Right lobe of liver (tissue), 6 donors: ENCODE results near the gene HOXA9. TPM values are rescaled to one million over a fixed set of nuclear protein-coding genes. Genes with fewer than 3 reads are reported as not detected.

ENCODE experiments used
- ATAC-seq, 4 donors: fragments of 200-7000 bp; cut with Tn5 transposase; one replicate each; pipeline ENCODE4 v1.9.1; 2020; ENCODE audit warnings: mild to moderate bottlenecking in 4 of 4, moderate library complexity in 4 of 4
- DNase-seq, 3 donors: peaks; one replicate each; pipeline ENCODE4 v3.0.0-alpha.2; 2020
- H3K27ac ChIP-seq, 3 donors: fragments of 200-600 bp; one replicate each; pipeline ENCODE4 v1.8.0; 2022
- H3K27me3 ChIP-seq, 2 donors: fragments of 200-600 bp; one replicate each; pipeline ENCODE4 v1.8.0; 2022
- H3K36me3 ChIP-seq, 4 donors: fragments of 200-600 bp; sonication (generic) in 1 of 4; one replicate each; pipeline versions ENCODE4 v1.5.1 to v1.8.0; 2017 to 2022; ENCODE audit warnings: control low read depth in 1 of 4
- H3K4me1 ChIP-seq, 4 donors: fragments of 200-600 bp; sonication (generic) in 1 of 4; one replicate each; pipeline versions ENCODE4 v1.5.1 to v1.8.0; 2017 to 2022; ENCODE audit warnings: control low read depth in 1 of 4
- H3K4me3 ChIP-seq, 3 donors: fragments of 200-600 bp; one replicate each; pipeline ENCODE4 v1.8.0; 2022
- H3K9me3 ChIP-seq, 4 donors: fragments of 200-600 bp; sonication (generic) in 1 of 4; one replicate each; pipeline versions ENCODE4 v1.5.1 to v1.8.0; 2017 to 2022; ENCODE audit warnings: control low read depth in 1 of 4
- POLR2A ChIP-seq: fragments of 450-650 bp; IDR thresholded peaks from one replicate; pipeline ENCODE4 v1.6.1; 2017; ENCODE audit warnings: antibody characterized with exemption, mild to moderate bottlenecking
- WGBS: methylation state at CpG from one replicate; pipeline ENCODE4 v1.1.6; 2018; ENCODE audit warnings: low coverage, low lambda C conversion rate; ENCODE audit not compliant: insufficient coverage; ENCODE audit errors: missing lambda C conversion rate; 5-methylcytosine and 5-hydroxymethylcytosine counted together
- intact Hi-C, 2 donors: fragments of 100-400 bp; cut with DNase I; formaldehyde crosslinking; loops; one replicate each; pipeline versions ENCODE4 v1.11.2 to v1.14.1; 2022
- total RNA-seq, 6 experiments: library from RNA; depleted of rRNA in 2 of 6; stranded (reverse); fragments of >200 nt in 2 of 6; fragmentation: NEBNext Ultra II Directional in 3 of 6; extraction: Animal tissue kit (Norgen Biotek cat#: 25700) in 3 of 6; gene quantifications; one replicate each; pipeline versions ENCODE4 v1.1.0 to v1.2.4, GENCODE V29; 2016 to 2023
- TF ChIP-seq, protein P1 (sequence below), 4 donors: fragments of 200-600 bp in 3 of 4; fragments of 450-650 bp in 1 of 4; IDR thresholded peaks; one replicate each; pipeline versions ENCODE4 v1.5.1 to v1.8.0; 2016 to 2022; ENCODE audit warnings: antibody characterized with exemption in 4 of 4, mild to moderate bottlenecking in 2 of 4
- donor health status: DM: no; HTN: yes; CAD: no.
- donor health status: DM: no; HTN: no; CAD: no.
- donor health status: DM: no; HTN: no; CAD: no.
- donor health status: DM: no; HTN: yes; CAD: no.
- donor health status: DM: no; HTN: yes; CAD: no.

Gene HOXA9
- total RNA-seq, 6 experiments from 2014 or later = 0.09 TPM; not detected in 5

DNA sequence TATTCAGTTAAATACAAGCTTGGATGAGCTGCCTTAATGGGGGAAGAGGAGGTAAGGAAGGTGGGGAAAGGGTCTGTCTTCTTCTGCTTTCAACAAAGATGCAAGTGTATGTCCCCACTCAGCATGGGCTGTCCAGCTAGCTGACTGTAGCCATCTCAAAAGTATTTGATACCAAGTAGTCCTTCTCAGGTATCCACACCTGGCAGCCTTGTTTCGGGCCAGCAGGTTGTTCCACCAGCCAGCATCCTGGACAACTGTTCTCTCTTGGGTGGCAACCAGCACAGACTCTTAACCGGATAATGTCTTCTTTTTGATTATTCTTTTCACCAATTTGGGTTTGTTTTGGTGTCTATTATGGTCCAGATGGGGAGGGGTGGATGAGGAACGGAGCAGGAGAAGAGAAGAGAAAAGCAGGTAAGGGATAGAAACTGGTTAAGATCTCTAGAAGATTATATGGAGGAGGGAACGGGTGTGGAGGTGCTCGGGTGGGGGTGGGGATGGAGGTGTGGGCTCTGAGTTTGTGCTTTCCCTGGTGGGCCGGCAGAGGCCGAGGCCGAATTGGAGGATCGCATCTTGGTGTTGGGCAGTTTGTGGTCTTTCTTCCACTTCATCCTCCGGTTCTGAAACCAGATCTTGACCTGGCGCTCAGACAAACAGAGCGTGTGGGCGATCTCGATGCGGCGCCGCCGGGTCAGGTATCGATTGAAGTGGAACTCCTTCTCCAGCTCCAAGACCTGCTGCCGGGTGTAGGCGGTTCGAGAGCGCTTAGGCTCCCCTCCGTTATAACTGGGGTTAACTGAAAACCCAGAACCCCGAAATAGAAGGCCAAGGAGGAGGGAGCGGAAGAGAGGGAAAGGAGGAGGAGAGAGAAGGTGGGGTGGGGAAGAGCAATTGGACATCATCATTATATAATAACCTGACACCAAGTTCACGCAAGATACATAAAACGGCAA, 36.3 kb downstream of the HOXA9 start:
- DNase-seq (no peak), ATAC-seq (no peak)
- H3K9me3 ChIP-seq = no peaks in the 10 kb centered on the region
- intact Hi-C loops = no loop called here
- H3K4me1 ChIP-seq = no peaks in the 10 kb centered on the region
- WGBS = 38% methylated on average over 25 of the region's 28 CpGs
- H3K36me3 ChIP-seq = no peaks in the 10 kb centered on the region
- H3K27me3 ChIP-seq = peaks cover 0 to 31% of the 10 kb centered on the region in 2 donors
- TF ChIP-seq, protein P1, sequence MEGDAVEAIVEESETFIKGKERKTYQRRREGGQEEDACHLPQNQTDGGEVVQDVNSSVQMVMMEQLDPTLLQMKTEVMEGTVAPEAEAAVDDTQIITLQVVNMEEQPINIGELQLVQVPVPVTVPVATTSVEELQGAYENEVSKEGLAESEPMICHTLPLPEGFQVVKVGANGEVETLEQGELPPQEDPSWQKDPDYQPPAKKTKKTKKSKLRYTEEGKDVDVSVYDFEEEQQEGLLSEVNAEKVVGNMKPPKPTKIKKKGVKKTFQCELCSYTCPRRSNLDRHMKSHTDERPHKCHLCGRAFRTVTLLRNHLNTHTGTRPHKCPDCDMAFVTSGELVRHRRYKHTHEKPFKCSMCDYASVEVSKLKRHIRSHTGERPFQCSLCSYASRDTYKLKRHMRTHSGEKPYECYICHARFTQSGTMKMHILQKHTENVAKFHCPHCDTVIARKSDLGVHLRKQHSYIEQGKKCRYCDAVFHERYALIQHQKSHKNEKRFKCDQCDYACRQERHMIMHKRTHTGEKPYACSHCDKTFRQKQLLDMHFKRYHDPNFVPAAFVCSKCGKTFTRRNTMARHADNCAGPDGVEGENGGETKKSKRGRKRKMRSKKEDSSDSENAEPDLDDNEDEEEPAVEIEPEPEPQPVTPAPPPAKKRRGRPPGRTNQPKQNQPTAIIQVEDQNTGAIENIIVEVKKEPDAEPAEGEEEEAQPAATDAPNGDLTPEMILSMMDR (IDR thresholded peaks at IDR 0.05) = no peak
- TF ChIP-seq POLR2A = no peak
- peak overlapping the region in 2 of 3 donors; percentile 7 to 22 for H3K4me3 ChIP-seq
- no peak overlapping the region for H3K27ac ChIP-seq

DNA sequence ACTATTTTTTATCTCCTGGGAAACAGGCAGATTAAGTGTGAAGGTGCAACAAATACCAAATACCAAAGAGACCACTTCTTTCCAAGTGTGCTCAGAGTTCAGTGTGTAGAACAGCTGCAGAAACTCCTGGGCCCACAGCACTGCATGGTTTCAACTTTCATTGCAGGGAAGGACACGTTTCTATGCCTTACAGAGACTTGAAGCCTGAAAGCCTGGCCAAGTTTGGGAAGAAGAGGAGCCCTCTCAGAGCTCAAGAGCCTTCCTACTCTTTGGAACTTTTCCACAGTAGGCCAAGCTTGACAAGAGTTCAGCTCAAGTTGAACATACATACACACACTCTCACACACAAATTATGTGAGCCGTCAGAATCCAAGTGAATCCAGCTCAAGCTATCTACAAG, 37.3 kb downstream of the HOXA9 start:
- peaks cover 0 to 37% of the 10 kb centered on the region in 2 donors for H3K27me3 ChIP-seq
- no peaks in the 10 kb centered on the region for H3K4me1 ChIP-seq
- TF ChIP-seq, protein P1 (IDR thresholded peaks at IDR 0.05) = no peak
- no peak for TF ChIP-seq POLR2A
- no peaks in the 10 kb centered on the region for H3K36me3 ChIP-seq
- no peaks in the 10 kb centered on the region for H3K9me3 ChIP-seq
- DNase-seq (no peak), ATAC-seq (no peak)
- 17% methylated on average over 2 of the region's 2 CpGs for WGBS
- no peak overlapping the region for H3K27ac ChIP-seq
- intact Hi-C loops = no loop called here
- H3K4me3 ChIP-seq = no peak overlapping the region

DNA sequence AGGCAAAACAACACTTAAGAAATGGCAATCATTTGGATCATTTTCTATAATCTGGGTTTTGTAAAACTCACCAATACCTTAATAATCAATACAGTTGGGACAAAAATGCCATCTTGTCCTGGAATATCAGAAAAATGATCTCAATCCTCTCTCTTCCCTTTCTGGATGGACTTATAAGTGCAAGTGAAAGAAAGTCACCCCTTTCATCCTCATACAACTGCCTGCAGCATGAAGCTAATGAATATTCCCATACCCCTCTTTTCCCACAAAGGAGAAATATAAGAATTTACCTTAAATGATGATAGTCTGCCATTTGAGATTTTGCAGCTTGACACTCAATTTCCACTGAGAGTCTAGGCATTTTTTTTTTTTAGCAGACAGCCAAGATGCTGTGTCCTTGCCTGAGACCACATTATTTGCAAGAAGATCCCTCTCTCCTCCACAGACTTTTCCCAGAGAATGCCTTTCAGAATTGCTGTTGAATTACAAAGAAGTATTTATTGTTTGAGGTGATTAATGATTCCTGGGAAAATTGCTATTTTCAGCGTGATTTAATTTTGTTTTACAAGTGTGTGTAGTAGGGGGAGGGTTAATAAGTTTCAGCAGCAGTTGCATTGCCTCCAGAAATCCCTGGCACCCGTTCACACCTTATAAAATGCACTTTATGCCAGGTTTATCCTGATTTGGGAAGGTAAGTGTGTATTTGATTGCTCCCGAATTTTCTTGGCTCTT, 38.6 kb downstream of the HOXA9 start:
- TF ChIP-seq, protein P1 (IDR thresholded peaks at IDR 0.05) = no peak
- TF ChIP-seq POLR2A = no peak
- DNase-seq = no peak
- Histone ChIP-seq H3K27me3 (peaks cover 0 to 33% of the 10 kb centered on the region in 2 donors), H3K4me3 (no peak overlapping the region), H3K4me1 (peaks cover 0 to 11% (median 2%) of the 10 kb centered on the region in 4 donors), H3K9me3 (no peaks in the 10 kb centered on the region), H3K36me3 (no peaks in the 10 kb centered on the region), H3K27ac (no peak overlapping the region)
- WGBS = 15% methylated on average over 3 of the region's 3 CpGs
- no peak for ATAC-seq
- intact Hi-C loops = no loop called here

DNA sequence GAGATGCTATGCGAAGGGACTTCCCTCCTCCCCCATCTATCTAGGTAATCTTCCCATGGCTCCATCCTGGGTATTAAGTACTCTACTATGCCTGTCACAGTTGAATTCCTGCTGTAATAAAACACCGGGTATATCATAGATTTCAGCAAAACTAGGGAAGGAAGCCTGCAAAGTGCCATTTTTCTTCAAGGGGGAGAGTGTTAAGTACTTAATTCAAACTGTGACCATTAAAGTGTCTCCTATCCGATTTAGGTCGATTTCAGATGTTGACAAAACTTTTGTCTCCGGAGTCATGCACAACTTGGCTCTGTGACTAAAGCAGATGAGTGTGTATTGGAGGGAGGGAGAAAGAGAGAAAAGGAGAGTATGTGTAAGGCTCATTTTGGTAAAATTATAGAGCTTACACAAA, 39.3 kb downstream of the HOXA9 start:
- ATAC-seq = no peak
- DNase-seq = no peak
- H3K4me3 ChIP-seq = no peak overlapping the region
- no peaks in the 10 kb centered on the region for H3K36me3 ChIP-seq
- WGBS = 23% methylated on average over 5 of the region's 5 CpGs
- intact Hi-C loops = no loop called here
- TF ChIP-seq, protein P1 (IDR thresholded peaks at IDR 0.05) = no peak
- TF ChIP-seq POLR2A = no peak
- H3K9me3 ChIP-seq = no peaks in the 10 kb centered on the region
- H3K27me3 ChIP-seq = peaks cover 0 to 25% of the 10 kb centered on the region in 2 donors
- H3K4me1 ChIP-seq = peaks cover 0 to 12% (median 3%) of the 10 kb centered on the region in 4 donors
- H3K27ac ChIP-seq = no peak overlapping the region
